Measurements from ENCODE around the gene IYD.
"Not testable (repeated sequence)": the region's sequence is repeated elsewhere in the genome, so short reads cannot be mapped to it uniquely, and the experiment has no call there.

Gene IYD

DNA sequence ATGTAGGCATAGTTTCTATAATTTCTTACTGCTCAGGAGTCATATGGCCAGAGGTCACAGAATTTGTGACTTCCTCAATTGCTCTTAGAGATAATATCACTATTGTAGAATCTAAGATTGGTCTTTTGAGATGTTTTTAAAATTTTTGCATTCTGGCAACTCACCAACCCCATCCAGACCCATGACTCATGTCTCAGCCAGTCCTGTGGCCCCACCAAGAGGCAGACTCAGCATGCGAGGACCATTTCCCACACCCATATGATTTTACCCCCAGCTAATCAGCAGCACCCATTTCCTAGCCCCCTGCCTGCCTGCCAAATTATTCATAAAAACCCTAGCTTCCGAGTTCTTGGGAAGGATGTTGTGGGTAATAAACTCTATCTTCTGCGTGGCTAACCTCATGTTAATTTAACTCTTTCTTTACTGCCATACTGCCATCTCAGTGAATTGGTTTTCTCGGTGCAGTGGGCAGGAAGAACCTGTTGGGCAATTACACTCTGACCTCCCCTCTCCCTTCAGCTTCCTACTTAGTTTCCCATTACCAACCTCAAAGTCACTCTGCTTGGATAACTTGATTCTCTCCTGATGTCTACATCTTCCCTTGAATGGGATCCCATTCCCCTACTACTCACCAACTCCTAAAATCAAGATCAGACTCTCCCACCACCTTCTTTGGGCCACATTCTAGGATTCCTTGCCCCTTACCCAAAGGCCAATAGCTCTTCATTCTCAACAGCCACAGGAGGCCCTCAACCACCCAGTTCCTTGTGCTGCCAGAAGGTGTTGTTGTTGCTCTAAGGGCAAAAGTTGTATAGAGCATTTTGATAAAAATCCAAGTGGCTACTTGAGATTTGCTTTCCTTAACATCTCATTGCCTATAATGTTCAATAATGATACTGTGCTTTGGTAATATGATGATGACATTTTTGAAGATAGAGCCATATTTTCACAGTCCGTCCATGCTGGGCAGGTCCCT, 16.2 kb upstream of the IYD start:
- no peak for DNase-seq

- DNase-seq, result no peak
Measured at GRCh38 chr6:150353445-150353844, 15.4 kb upstream of the IYD start.

DNA sequence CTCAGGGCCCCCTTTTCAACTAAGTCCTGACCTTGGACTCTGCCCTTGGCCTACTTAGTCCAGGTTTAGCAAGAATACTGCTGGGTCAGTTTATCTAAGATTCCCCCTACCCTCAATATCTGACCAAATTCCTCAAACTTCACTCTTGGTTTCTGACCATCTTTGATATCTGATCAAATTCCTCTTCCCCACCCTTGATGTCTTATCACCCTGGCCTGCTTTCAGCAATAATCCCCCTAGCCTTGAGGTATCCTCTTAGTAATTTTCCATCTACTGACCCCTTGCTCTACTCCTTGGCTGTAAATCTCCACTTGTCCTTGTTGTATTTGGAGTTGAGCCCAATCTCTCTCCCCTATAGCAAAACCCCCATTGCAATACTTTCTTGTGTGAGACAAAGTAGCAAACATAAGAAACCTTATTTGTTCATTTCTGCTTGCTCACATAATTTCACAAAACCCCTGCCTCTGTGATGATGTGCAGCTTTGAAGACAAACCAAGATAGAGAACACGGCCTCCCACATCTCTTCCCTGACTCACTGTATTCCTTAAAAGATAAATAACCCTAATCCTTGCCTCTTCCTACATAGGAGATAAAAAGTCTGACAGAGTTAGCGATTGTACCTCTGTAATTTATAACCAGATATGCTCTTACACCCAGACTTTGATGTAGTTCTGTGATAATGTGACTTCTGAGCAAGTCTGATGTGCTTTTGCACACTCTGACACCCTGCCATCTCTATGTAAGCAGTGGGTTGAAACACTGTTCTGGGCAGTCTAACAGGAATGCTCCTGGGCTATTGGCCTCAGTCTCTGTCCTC, 13.8 kb upstream of the IYD start:
- DNase-seq, result no peak

- no peak for DNase-seq
Measured at GRCh38 chr6:150355932-150356331, 12.9 kb upstream of the IYD start.

DNA sequence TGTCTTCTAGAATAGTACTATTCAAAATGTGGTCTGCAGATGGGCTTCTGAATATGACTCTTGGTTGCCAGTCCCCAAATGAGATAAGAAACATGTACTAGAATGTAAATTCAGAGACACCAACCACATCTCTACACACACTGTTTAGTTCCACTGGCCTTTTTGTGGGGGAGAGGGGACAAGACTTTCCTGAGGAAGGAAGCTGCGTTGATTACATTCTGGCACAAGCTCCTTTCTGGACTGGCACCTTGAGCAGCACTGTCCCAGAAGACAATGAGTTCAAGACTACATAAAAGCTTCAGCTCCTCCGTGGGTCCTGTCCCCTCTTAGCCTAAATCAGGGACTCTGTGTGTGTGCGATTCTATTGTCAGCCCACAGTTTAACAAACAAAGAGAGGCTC, 6.9 kb upstream of the IYD start:
- no peak for DNase-seq

GRCh38 chr6:150363733-150364132, 5.1 kb upstream of the IYD start:
- DNase-seq, result no peak

GRCh38 chr6:150366118-150366778, 2.6 kb upstream of the IYD start:
- no peak for DNase-seq

- no peak for DNase-seq
Measured at GRCh38 chr6:150369408-150369807, 596 bp downstream of the IYD start.

DNA sequence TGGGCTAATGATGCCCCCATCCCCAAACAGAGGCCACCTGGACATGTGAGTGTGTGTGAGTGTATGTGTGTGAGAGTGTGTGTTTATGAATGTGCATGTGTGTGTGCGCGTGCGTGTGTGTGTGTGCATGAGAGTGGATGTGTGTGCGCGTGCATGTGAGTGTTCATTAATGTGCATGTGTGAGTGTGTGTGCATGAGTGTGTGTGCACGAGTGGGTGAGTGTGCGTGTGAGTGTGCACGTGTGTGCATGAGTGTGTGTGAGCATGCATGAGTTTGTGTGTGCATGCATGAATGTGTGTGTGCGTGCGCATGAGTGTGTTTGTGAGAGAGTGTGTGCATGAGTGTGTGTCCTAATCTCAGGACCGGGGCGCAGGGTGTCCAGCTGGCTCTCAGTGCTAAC, 1.3 kb downstream of the IYD start:
- no peak for DNase-seq

DNA sequence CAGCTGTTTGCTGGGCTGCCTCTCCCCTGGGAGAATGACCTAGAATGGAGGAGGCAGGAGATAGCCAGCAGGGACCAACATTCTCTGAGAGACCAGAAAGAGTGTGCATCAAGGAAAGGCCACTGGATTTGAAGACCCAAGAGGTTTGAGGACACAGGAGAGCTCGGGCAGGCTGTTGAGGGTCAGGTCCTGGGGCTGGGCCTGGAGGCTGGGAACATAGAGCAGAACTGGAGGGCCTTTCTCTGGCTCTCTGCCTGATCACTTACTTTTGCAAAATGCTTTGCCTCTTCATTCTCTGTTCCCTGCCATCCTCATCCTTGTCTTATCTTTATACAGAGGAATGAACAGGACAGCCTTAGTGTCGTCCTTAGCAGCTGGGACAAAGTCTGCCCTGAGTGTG, 2.5 kb downstream of the IYD start:
- DNase-seq, result no peak

DNA sequence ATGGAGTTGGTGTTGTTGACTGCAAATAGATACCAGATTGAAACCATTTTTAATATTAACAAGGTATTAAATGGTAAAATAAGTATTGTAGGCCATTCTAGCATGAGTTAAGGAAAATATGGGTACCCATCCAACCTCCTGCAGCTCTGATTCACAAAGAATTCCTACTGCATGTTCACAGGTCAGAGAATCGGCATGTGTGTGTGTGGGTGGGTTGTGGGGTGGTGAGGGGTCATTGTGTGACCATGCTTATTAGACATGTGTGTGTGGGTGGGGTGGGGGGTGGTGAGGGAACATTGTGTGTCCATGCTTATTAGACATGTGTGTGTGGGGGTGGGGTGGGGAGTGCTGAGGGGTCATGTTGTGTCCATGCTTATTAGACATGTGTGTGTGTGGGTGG, 3.2 kb downstream of the IYD start:
- DNase-seq, result no peak

GRCh38 chr6:150373260-150373701, 4.5 kb downstream of the IYD start:
- no peak for DNase-seq

- not testable (repeated sequence) for DNase-seq
Measured at GRCh38 chr6:150374346-150374745, 5.5 kb downstream of the IYD start.

DNA sequence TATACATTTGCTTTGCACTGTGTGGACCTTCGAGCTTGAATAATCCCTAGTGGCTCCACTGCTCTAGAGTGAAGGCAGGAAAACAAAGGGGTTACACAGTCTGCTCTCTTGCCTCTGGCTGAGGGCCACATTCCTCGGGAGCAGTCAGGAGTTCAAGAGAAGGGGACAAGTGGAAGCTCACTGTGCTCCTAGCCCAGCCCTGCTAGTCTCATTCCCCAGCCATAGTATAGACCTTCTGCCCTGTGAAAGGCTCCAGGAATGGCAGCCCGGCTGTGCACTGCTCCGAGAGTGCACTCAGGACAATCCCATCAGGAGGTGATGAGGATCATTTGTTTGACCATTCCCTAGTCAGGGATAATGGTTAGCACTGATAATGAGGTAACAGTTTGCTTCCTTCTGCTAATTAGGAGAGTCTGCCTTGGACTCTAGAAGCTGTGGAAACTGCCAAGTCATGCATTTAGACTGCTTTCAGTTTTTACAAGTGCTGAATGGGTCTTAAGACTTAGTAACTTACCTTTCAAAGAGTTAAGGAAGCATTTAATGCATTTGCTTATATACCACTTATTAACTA, 8.5 kb downstream of the IYD start:
- DNase-seq, result no peak

GRCh38 chr6:150380256-150380655, 11.4 kb downstream of the IYD start:
- no peak for DNase-seq

DNA sequence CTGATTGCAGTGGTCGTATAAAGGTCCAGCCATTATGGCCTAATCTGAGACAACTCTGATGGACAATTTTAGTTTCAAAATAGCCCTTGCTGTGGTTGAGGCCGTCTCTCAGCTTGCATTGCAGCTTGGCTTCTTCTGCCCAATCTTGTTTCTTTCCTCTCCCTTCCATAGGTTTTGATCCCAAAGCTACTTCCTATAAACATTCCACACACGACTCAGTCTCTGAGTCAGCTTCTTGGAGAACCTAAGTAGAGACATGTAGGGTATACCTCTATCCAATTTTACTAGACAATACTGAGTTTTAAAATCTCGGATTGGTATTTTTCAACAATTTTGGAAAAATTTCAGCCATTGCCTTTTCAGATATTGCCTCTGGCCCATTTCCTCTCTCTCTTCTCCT, 13.4 kb downstream of the IYD start:
- DNase-seq, result no peak

DNA sequence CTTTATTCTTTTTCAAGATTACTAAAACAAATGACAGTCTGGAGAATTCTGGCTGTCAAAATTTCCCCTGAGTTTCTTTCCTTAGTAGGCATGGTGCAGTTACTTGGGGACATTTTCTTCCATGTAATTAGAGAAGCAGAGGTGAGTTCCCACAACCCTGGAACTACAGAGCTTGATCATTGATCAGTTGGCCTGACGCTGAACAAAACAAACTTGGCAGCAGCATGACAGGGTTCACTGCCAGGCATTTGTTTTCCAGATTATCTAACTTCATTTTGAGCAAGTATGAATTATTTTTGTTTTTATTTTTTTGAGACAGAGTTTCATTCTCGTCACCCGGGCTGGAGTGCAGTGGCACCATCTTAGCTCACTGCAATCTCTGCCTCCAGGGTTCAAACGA, 22.6 kb downstream of the IYD start:
- DNase-seq, result no peak

DNA sequence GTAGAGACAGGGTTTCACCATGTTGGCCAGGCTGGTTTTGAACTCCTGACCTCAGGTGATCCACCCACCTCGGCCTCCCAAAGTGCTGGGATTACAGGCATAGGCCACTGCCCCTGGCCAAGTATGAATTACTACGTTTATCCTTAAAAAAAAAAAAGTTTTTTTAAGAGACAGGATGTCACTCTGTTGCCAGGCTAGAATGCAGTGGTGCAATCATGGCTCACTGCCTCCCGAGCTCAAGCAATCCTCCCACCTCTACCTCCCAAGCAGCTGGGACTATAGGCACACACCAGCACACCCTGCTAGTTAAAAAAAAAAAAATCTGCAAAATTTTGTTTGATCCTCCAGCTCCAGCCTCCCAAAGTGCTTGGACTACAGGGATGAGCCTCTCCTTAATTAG, 23.1 kb downstream of the IYD start:
- DNase-seq, result no peak

DNA sequence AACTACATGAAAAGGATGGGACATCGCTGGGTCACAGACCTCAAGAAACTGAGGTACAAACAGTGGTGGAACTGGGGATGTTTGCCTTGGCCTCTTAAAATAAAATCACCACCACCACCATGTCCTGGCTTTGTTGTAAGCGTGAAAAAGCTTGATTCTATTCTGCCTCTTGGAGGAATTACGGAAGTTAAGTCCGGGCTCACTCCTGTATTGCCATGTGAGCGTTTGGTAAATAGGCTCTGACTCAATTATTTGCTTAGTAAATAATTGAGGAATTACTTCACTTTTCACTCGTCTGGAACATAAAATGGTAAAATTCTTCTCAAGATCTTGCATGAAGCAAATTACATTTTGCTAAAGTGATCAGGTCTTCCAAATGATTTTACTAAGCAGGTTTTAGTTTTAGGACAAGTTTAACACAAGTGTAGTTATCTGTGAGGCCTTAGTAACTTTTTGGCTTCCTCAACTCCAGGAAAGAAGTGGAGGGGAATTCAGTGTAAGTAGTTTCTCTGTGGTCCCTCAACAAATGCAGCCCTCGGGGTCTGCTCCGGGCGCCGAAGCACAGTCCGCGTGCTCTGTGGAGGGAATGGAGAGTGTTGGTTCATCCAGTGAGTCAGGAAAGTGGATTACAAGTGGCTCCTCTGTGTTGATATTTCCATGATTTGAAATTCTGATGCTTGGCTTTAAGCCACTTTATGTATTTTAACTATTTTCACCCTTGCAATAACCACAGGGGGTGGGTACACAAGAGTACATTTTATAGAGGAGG, 23.8 kb downstream of the IYD start:
- no peak for DNase-seq

- DNase-seq, result no peak
Measured at GRCh38 chr6:150394053-150394898, 25.5 kb downstream of the IYD start.

DNA sequence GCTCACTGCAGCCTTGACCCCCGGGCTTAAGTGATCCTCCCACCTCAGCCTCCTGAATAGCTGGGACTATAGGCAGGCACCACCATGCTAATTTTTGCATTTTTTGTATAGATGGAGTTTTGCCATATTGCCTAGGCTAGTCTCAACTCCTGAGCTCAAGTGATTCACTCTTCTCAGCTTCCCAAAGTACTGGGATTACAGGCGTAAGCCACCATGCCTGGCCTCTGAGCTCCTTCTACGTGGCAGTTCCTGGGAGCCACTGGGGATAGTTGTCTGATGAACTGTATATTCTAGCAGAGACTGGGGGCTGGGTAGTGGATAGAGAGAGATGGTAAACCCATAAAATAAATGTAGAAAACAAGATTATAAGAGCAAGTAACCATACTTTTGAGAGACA, 26.1 kb downstream of the IYD start:
- no peak for DNase-seq
